ENCODE results near the gene CPNE7. TPM values are rescaled to one million over a fixed set of nuclear protein-coding genes. Genes with fewer than 3 reads are reported as not detected.

The CPNE7 gene
- total RNA-seq, 1 donor from 2014 or later: 2.4 TPM

GRCh38 chr16:89602273-89602951 lies 26.9 kb downstream of the CPNE7 start:
- DNase-seq (ENCODE audit: low read depth in 2 of 2): peak; percentile 28 to 87

GRCh38 chr16:89602952-89603590 lies 27.5 kb downstream of the CPNE7 start:
- no peak for DNase-seq (ENCODE audit: low read depth in 2 of 2)

- no peak for DNase-seq (ENCODE audit: low read depth in 2 of 2)
Observed at GRCh38 chr16:89604764-89605163, 29.2 kb downstream of the CPNE7 start.

GRCh38 chr16:89605186-89605970 lies 29.8 kb downstream of the CPNE7 start:
- DNase-seq (ENCODE audit: low read depth in 2 of 2): no peak

GRCh38 chr16:89606006-89606405 lies 30.4 kb downstream of the CPNE7 start:
- DNase-seq (ENCODE audit: low read depth in 2 of 2): no peak

GRCh38 chr16:89607453-89607852 lies 31.9 kb downstream of the CPNE7 start:
- DNase-seq (ENCODE audit: low read depth in 2 of 2): no peak

GRCh38 chr16:89607937-89608740 lies 32.6 kb downstream of the CPNE7 start:
- no peak for DNase-seq (ENCODE audit: low read depth in 2 of 2)

GRCh38 chr16:89610108-89610453 lies 34.5 kb downstream of the CPNE7 start:
- no peak for DNase-seq (ENCODE audit: low read depth in 2 of 2)

- no peak for DNase-seq (ENCODE audit: low read depth in 2 of 2)
Observed at GRCh38 chr16:89612415-89613166, 37.0 kb downstream of the CPNE7 start.

GRCh38 chr16:89613231-89613953 lies 37.8 kb downstream of the CPNE7 start, which contains the start of gene DPEP1:
TSS of gene DPEP1 (plus strand) at chr16:89613642. CDS start at chr16:89630411, 16,769 bp downstream.
- no peak for DNase-seq (ENCODE audit: low read depth in 2 of 2)

- DNase-seq (ENCODE audit: low read depth in 2 of 2): no peak
Observed at GRCh38 chr16:89613954-89614459, 38.4 kb downstream of the CPNE7 start.

GRCh38 chr16:89615176-89615575 lies 39.6 kb downstream of the CPNE7 start:
- DNase-seq (ENCODE audit: low read depth in 2 of 2): no peak

- DNase-seq (ENCODE audit: low read depth in 2 of 2): peak in 1 of 2 donors; percentile 22
Observed at GRCh38 chr16:89615596-89616090, 40.1 kb downstream of the CPNE7 start.

GRCh38 chr16:89616623-89617022 lies 41.1 kb downstream of the CPNE7 start:
- no peak for DNase-seq (ENCODE audit: low read depth in 2 of 2)

- DNase-seq (ENCODE audit: low read depth in 2 of 2): no peak
Observed at GRCh38 chr16:89617036-89617435, 41.5 kb downstream of the CPNE7 start.

GRCh38 chr16:89618109-89618998 lies 42.8 kb downstream of the CPNE7 start:
- DNase-seq (ENCODE audit: low read depth in 2 of 2): no peak

GRCh38 chr16:89619840-89620239 lies 44.3 kb downstream of the CPNE7 start:
- no peak for DNase-seq (ENCODE audit: low read depth in 2 of 2)

GRCh38 chr16:89620406-89620841 lies 44.9 kb downstream of the CPNE7 start:
- DNase-seq (ENCODE audit: low read depth in 2 of 2): no peak

All from dermis microvascular lymphatic vessel endothelial cell (primary cell).